HG03175 (cell line): Measurements from ENCODE around the gene KRTAP4-3.
"Not testable (repeated sequence)": the region's sequence is repeated elsewhere in the genome, so short reads cannot be mapped to it uniquely, and the experiment has no call there.

ENCODE experiments used
- ATAC-seq: cut with Tn5 transposase; IDR thresholded peaks from one replicate; pipeline ENCODE4 v1.9.1; 2021; ENCODE audit warnings: mild to moderate bottlenecking, moderate library complexity; ENCODE audit not compliant: unreplicated experiment

The KRTAP4-3 gene

DNA sequence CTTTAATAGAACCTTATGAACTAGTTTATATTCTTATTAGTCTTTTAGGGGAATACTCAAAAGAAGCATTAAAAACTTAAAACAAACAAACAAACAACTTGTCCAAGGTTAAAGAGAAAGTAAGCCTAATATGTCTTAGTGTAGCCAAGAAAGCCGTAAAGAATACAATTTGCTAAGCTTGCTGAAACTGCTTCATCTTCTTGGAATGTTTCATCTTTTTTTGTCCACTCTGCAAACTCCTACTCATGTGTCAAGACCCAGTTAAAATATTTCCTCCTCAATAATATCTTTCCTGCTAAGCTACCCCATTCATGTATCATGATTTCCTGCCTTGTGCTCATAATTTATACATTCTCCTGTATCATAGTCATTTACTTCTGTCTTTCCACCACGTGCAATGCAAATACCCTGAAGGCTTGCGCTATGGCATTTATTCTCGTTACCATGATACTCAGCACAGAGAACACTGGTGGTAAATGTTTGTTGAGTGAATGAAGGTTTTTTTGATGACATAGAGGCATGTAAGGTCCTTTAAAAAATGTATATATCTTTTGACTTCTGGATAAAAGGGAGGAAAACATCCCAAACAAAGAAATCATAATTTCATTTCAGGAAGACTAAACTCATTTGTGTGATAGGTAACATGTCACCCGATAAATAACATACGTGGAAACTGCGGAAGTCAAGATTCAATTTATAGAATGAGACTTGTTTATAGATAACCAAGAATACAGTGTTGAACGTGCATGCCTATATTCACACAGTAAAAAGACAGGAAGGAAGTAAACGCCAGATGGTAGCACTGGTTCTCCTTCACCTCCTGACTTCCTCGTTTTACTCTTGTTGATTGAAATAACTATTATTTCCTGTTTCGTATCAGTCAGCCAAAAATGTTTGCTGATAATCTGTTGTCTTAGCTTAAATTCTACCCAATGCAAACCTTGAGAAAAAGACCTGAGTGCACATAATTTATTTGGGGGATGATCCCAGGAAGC, 48.0 kb downstream of the KRTAP4-3 start:
- not testable (repeated sequence) for ATAC-seq

DNA sequence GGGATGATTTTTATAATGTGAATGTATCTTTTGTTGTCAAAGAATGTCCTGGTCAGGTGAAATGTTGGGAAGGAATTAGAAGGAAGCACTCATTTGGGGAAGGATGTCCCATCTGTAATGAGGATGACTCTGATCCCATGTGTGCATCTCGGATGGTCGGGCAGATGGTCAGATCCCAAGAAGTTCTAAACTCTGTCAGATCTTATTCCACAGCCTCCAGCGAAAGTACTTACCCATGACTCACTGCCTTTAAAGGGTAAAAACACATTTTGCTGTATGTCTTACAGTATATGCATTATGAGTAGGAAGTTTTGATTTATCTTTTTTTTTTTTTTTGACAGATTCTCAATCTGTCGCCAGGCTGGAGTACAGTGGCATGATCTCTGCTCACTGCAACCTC, 49.3 kb downstream of the KRTAP4-3 start:
- ATAC-seq, result no peak

DNA sequence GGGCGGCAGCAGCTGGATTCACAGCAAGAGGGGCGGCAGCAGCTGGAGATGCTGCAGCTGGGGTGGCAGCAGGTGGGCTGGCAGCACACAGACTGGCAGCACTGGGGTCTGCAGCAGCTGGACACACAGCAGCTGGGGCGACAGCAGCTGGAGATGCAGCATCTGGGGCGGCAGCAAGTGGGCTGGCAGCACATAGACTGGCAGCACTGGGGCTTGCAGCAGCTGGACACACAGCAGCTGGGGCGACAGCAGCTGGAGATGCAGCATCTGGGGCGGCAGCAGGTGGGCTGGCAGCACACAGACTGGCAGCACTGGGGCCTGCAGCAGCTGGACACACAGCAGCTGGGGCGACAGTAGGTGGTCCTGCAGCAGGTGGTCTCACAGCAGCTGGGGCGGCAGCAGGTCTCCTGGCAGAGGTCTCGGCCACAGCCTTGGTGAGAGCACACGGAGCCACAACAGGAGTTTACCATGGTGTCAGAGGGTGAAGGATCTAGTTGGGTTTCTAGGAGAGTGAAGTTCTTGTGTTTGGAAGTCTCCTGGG, 50.1 kb downstream of the KRTAP4-3 start, which contains the start of gene KRTAP4-11:
KRTAP4-11 (minus strand) TSS at position 528 of the 541 bp plus-strand sequence; CDS start at position 470, 58 bp downstream.
- ATAC-seq, result not testable (repeated sequence)
